Measurements from ENCODE around the gene TIMM50. TPM values are rescaled to one million over a fixed set of nuclear protein-coding genes. Genes with fewer than 3 reads are reported as not detected.

The TIMM50 gene
- total and polyA plus RNA-seq, 2 of the 8 experiments (the other 6 are each of a cell fraction or from before 2014, with no cell fraction given) = 155 to 187 TPM

- TF ChIP-seq POLR2A (IDR thresholded peaks at IDR 0.05; ENCODE audit: control extremely low read depth in 1 of 2, low read depth in 2 of 2, low read length in 2 of 2) (peak in 1 of 2 experiments; percentile 38; a peak in 1 of 3 replicates), PHF8 (conservative IDR thresholded peaks at IDR 0.05; ENCODE audit: low read depth, low read length) (0 out of 2 replicates have a peak, but pooled peaks have one; percentile 9), NANOG (IDR thresholded peaks at IDR 0.05; ENCODE audit: insufficient read depth, low read depth, low read length, poor library complexity, severe bottlenecking) (no peak), JUN (IDR thresholded peaks at IDR 0.05; ENCODE audit: low read depth, low read length) (no peak), ATF2 (IDR thresholded peaks at IDR 0.05; ENCODE audit: low read length) (no peak), SP1 (IDR thresholded peaks at IDR 0.05; ENCODE audit: low read depth, low read length) (peak; percentile 32; the same call in 1 of the 2 replicates)
Observed at GRCh38 chr19:39497996-39498797, 17.6 kb downstream of the TIMM50 start (continued).

Measured in H1 (cell line).